ENCODE results near the gene CPHXL2.

CPHXL2 gene

DNA sequence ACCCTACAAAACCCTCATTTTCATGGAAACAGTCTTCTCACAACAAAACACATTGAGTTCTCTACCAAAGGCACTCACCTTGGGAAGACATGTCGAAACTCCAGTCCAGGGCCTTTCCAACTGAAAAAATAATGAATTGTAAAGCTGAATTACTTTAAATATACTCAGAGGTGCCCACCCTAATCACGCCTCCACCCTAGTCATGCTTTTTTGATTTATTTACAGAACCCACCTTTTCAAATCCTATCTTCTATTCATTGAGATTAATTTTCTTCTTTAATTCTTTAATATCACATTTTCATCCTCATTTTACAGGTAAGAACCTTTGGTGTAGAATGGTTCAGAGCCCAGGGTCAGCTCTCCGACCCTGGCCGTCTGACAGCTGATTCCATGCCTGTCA lies at the start of gene CPHXL2:
Gene CPHXL2 (minus strand): TSS at position 101 of the 400 bp plus-strand sequence. CDS start 10 bp downstream, at position 91.
- no peak for DNase-seq

DNA sequence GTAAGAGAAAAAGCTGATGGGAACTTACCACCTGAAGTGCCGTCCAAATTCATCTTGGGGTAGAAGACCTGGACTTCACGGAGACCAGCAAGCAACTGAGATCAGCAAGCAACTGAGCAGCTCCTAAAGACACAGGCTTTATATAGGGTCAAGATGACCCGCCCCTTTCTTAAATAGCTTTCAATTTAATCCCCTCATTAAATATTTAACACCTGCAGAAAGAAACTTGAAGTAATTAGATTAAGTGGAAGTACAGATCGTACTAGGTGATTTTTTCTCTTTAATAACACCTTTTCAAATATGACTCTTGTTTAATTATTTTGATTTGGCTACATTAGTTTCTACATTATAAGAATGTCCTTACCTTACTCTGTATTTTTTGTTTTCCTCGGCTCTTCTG lies 49.6 kb upstream of the CPHXL2 start, which contains the start of gene CPHXL:
Gene CPHXL (minus strand): TSS at position 101 of the 400 bp plus-strand sequence. CDS start 48 bp downstream, at position 53.
- no peak for DNase-seq

DNA sequence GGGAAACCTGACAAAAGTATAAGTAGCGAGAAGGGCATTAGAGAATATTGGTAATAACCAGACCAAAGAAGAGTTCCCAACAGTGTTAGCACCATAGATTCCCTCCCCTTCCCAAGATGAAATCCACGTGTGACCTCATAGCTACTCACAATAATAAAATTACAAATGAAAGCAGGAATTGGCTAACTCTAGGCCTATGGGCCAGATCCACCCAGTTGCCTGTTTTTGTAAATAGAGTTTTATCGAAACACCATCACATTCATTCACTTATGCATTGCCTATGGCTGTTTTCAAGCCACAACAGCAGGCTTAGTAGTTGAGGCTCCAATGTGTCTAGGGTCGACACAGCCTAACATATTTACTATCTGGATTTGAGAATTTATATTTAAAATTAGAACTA lies 41.6 kb upstream of the CPHXL2 start:
- no peak for DNase-seq

- no peak for DNase-seq
Observed at GRCh38 chr16:75714661-75715060, 37.9 kb upstream of the CPHXL2 start.

GRCh38 chr16:75710344-75710743 lies 33.5 kb upstream of the CPHXL2 start:
- no peak for DNase-seq

GRCh38 chr16:75703306-75703705 lies 26.5 kb upstream of the CPHXL2 start:
- DNase-seq: no peak

GRCh38 chr16:75702242-75702641 lies 25.4 kb upstream of the CPHXL2 start:
- no peak for DNase-seq

GRCh38 chr16:75701361-75701760 lies 24.6 kb upstream of the CPHXL2 start, which contains the start of gene DUXB:
Gene DUXB, minus strand, starts transcription at chr16:75701461. Its CDS starts 43 bp downstream, at chr16:75701418.
- no peak for DNase-seq

DNA sequence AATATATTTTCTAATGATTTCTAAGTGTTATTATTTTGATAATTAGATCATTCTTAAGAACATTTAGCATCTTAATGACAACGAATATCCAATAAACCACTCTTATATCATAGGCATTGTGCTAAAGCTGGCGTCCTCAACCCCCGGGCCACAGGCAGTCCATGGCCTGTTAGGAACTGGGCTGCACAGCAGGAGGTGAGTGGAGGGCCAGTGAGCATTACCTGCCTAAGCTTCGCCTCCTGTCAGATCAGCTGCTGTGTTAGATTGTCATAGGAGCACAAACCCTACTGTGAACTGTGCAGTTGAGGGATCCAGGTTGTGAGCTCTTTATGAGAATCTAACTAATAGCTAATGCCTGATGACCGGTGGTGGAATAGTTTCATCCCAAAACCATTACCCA lies 20.8 kb upstream of the CPHXL2 start:
- DNase-seq: no peak

DNA sequence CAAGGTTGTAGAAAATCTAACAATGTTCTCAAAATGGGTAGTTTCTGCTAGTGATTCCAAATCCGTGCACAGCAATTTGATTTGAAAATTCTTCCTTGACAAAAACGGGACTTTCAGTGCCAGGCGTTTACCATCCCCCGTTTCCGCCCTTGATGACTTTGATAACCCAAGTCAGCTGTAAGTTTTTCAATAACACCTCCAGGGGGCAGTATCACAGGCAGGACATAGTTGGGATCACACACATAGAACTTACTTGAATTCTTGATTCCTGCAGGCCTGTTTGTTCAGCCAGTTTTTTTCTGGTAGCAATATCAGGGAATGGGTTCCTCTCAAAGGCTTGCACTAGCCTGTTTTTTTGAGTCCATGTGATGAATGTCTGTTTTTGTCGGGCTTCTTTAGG lies 18.9 kb upstream of the CPHXL2 start:
- DNase-seq: no peak

GRCh38 chr16:75687361-75687760 lies 10.6 kb upstream of the CPHXL2 start:
- no peak for DNase-seq

GRCh38 chr16:75682308-75682707 lies 5.5 kb upstream of the CPHXL2 start:
- no peak for DNase-seq

DNA sequence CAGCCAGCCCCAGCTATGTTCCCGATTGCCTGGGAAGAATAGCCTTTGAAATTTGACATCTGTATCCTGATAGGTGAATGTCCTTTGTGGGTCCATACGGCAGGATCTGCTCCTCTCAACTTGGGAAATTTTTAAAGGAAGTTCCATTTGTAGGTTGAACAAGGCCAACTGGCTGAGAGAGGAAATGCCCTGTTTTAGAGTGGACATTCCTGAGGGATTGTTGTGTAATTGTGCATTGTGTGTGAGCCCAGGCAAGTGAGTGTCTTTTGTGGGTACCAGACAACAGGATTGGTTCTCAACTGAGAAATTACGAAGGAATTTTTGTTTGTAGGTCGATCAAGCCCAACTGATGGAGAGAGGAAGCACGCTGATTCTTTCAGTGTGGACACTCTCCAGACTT lies 2.6 kb upstream of the CPHXL2 start:
- DNase-seq: no peak

GRCh38 chr16:75667503-75667902 lies 9.3 kb downstream of the CPHXL2 start:
- no peak for DNase-seq

- DNase-seq: no peak
Observed at GRCh38 chr16:75660726-75661302, 16.0 kb downstream of the CPHXL2 start.

DNA sequence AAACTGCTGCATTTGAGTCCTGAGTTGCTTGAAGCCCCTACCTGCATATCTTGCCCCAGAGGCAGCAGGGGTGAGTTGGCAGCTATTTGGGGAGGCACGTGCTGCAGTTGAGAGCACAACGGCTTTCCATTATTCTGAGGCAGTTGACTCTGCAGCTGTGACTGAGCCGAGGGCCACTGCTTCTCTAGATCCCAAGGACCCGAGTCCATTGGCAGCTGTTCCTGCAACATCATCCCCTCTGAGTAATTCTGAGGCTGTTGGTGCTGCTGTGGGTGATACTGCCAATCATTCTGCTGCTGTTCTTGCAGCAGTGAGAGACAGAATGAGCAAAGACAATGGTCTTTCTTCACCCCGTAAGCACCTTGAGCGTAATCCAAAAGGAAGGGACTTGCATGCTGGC lies 16.5 kb downstream of the CPHXL2 start:
- no peak for DNase-seq

- no peak for DNase-seq
Observed at GRCh38 chr16:75658175-75658574, 18.6 kb downstream of the CPHXL2 start.

- no peak for DNase-seq
Observed at GRCh38 chr16:75653922-75654321, 22.9 kb downstream of the CPHXL2 start.

DNA sequence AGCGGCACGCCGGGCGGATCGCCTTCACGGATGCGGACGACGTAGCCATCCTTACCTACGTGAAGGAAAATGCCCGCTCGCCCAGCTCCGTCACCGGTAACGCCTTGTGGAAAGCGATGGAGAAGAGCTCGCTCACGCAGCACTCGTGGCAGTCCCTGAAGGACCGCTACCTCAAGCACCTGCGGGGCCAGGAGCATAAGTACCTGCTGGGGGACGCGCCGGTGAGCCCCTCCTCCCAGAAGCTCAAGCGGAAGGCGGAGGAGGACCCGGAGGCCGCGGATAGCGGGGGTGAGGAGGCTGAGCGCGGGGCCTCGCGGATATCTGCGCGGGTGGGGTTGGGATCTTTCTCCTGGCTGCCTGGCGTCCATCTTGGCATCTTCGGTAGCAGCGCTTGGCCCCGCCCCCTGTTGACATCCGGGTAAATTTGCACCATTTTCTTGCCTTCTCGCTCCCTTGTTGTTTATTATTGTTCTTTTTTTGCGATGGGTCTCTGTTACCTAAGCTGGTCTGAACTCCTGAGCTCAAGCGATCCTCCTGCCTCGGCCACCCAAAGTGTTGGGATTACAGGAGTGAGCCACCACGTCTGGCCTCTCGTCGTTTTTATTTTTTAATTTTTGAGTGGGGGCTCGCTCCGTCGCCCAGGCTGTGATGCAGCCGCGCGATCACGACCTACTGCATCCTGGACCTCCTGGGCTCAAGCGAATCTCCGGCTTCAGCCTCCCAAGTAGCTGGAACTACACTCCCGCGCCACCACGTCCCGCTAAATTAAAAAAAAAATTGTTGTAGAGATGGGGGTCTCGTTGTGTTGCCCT lies 28.3 kb downstream of the CPHXL2 start:
- peak; percentile 64 to 76 (median 74) for DNase-seq

DNA sequence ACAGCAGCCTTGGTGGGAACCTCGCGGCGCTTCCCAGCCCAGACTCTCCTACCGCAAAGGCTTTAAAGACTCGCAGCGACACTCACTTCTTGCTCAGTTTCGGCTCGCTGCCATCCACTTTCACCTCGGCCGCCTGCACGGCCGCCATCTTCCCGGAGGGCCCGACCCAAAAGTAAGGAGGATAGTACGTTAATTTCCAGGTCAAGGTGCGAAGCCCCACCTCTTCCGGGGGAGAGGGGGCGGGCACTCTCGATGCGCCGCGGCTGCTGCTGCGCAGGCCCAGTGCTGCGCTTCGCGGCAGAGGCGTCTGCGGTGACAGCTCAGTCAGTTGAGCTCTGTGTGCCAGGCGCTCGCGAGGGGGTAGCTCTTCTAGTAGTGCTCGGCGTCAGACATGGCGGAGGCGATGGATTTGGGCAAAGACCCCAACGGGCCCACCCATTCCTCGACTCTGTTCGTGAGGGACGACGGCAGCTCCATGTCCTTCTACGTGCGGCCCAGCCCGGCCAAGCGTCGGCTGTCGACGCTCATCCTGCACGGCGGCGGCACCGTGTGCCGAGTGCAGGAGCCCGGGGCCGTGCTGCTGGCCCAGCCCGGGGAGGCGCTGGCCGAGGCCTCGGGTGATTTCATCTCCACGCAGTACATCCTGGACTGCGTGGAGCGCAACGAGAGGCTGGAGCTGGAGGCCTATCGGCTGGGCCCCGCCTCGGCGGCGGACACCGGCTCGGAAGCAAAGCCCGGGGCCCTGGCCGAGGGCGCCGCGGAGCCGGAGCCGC lies 29.1 kb downstream of the CPHXL2 start, which contains the start of the genes KARS1 and TERF2IP:
Gene KARS1 (minus strand): TSS at position 174 of the 773 bp plus-strand sequence. CDS start 26 bp downstream, at position 148.
Gene TERF2IP (plus strand): TSS at position 282 of the 773 bp plus-strand sequence. CDS start 110 bp downstream, at position 392.
- DNase-seq: peak; percentile 83 to 93 (median 86)

- DNase-seq: no peak
Observed at GRCh38 chr16:75647112-75647491, 29.7 kb downstream of the CPHXL2 start.

- no peak for DNase-seq
Observed at GRCh38 chr16:75644240-75645012, 32.4 kb downstream of the CPHXL2 start.
